ENCODE results near the gene WRAP73. TPM values are rescaled to one million over a fixed set of nuclear protein-coding genes. Genes with fewer than 3 reads are reported as not detected.

The WRAP73 gene
- total and polyA plus RNA-seq, 9 of the 15 experiments (the other 6 are each of a cell fraction or from before 2014, with no cell fraction given), result 4.3 to 51.8 (median 30.1) TPM

- Histone ChIP-seq H3K4me2 (ENCODE audit: insufficient read depth, low read length) (no peak overlapping the region), H2AFZ (ENCODE audit: low read depth, low read length) (no peak overlapping the region), H3K36me3 (ENCODE audit: control insufficient read depth, insufficient read depth, low read length) (no peaks in the 10 kb centered on the region), H3K4me1 (replicated peaks in 1 of 2; ENCODE audit: control insufficient read depth in 2 of 2, insufficient read depth in 2 of 2, low read length in 2 of 2) (peaks cover 0 to 63% of the 10 kb centered on the region in 2 experiments; a peak in 2 of 5 replicates), H3K9ac (ENCODE audit: insufficient read depth in 1 of 2, low read depth in 2 of 2, low read length in 2 of 2) (no peak overlapping the region), H3K9me1 (ENCODE audit: control insufficient read depth, insufficient read depth, low read length) (no peaks in the 10 kb centered on the region), H3K4me3 (no peak overlapping the region), H3K27me3 (ENCODE audit: control insufficient read depth in 2 of 2, insufficient read depth in 2 of 2, low read length in 2 of 2) (peaks cover 62 to 88% of the 10 kb centered on the region in 2 experiments), H3K9me3 (replicated peaks; ENCODE audit: control insufficient read depth, insufficient read depth, low read depth, low read length) (0 out of 2 replicates have a peak, but pooled peaks cover 1% of the 10 kb centered on the region), H3K27ac (ENCODE audit: extremely low read depth, low read depth, low read length) (no peak overlapping the region), H3K79me2 (ENCODE audit: control insufficient read depth, insufficient read depth, low read length) (no peaks in the 10 kb centered on the region), H4K20me1 (replicated peaks; ENCODE audit: control insufficient read depth, insufficient read depth, low read length) (peaks cover 62% of the 10 kb centered on the region)
- no TSS peak for BruUV-seq (replicated peaks)
- DNase-seq (ENCODE audit: extremely low read depth in 1 of 4, low spot score in 3 of 4) (no peak), ATAC-seq (no peak), FAIRE-seq (no peak)
- POLR2A ChIA-PET, result interaction anchor here (1.0 kb wide), 1 partner anchor 17 kb away, joined by 3 read pairs; no protein-coding TSS in a partner anchor
- TF ChIP-seq ZNF77 (CRISPR knock-in tag; IDR thresholded peaks at IDR 0.05) (no peak), ZNF143 (CRISPR knock-in tag; IDR thresholded peaks at IDR 0.05) (no peak), DDX20 (tag; IDR thresholded peaks at IDR 0.05; ENCODE audit: low read depth) (no peak)
- CTCF ChIA-PET (ENCODE audit: low intra/inter-chr PET ratio), result no interaction called here
- in situ Hi-C loops (cut with MboI) (no loop called here), intact Hi-C loops (cut with micrococcal nuclease) (no loop called here)
- WGBS (ENCODE audit: insufficient coverage, low coverage, missing lambda C conversion rate), result 2% methylated on average over 17 of the region's 18 CpGs
Measured at GRCh38 chr1:3699596-3699995, 49.7 kb upstream of the WRAP73 start.

GRCh38 chr1:3698660-3699408, 48.9 kb upstream of the WRAP73 start:
- no peak for FAIRE-seq
- POLR2A ChIA-PET, result interaction anchor here (1.0 kb wide), 1 partner anchor 17 kb away, joined by 3 read pairs; no protein-coding TSS in a partner anchor
- no TSS peak for BruUV-seq (replicated peaks)

More at GRCh38 chr1:3698660-3699408, 48.9 kb upstream of the WRAP73 start:
- H3K4me1 ChIP-seq (replicated peaks in 1 of 2; ENCODE audit: control insufficient read depth in 2 of 2, insufficient read depth in 2 of 2, low read length in 2 of 2), result peaks cover 0 to 58% of the 10 kb centered on the region in 2 experiments; a peak in 2 of 5 replicates
- H3K9me1 ChIP-seq (ENCODE audit: control insufficient read depth, insufficient read depth, low read length), result no peaks in the 10 kb centered on the region
- peaks cover 55% of the 10 kb centered on the region for H4K20me1 ChIP-seq (replicated peaks; ENCODE audit: control insufficient read depth, insufficient read depth, low read length)
- no peak overlapping the region for H3K9ac ChIP-seq (ENCODE audit: insufficient read depth in 1 of 2, low read depth in 2 of 2, low read length in 2 of 2)
- intact Hi-C loops (cut with micrococcal nuclease) (no loop called here), in situ Hi-C loops (cut with MboI) (no loop called here)
- no peak overlapping the region for H3K27ac ChIP-seq (ENCODE audit: extremely low read depth, low read depth, low read length)
- H3K27me3 ChIP-seq (ENCODE audit: control insufficient read depth in 2 of 2, insufficient read depth in 2 of 2, low read length in 2 of 2), result peaks cover 56 to 81% of the 10 kb centered on the region in 2 experiments
- no peak for DNase-seq (ENCODE audit: extremely low read depth in 1 of 4, low spot score in 3 of 4)
- H2AFZ ChIP-seq (ENCODE audit: low read depth, low read length), result no peak overlapping the region
- H3K4me3 ChIP-seq, result no peak overlapping the region
- CTCF ChIA-PET (ENCODE audit: low intra/inter-chr PET ratio), result no interaction called here
- WGBS (ENCODE audit: insufficient coverage, low coverage, missing lambda C conversion rate), result 1% methylated on average over 28 of the region's 29 CpGs
- H3K79me2 ChIP-seq (ENCODE audit: control insufficient read depth, insufficient read depth, low read length), result no peaks in the 10 kb centered on the region
- H3K4me2 ChIP-seq (ENCODE audit: insufficient read depth, low read length), result no peak overlapping the region
- no peaks in the 10 kb centered on the region for H3K36me3 ChIP-seq (ENCODE audit: control insufficient read depth, insufficient read depth, low read length)
- ATAC-seq, result no peak
- TF ChIP-seq ZNF133 (CRISPR knock-in tag; IDR thresholded peaks at IDR 0.05) (no peak), FOXK2 (conservative IDR thresholded peaks at IDR 0.05 in 1 of 2, IDR thresholded peaks at IDR 0.05 in 1 of 2; ENCODE audit: low read depth in 2 of 2) (no peak), KDM1A (IDR thresholded peaks at IDR 0.05) (no peak), HIVEP1 (CRISPR knock-in tag; IDR thresholded peaks at IDR 0.05) (no peak), BCL6 (CRISPR knock-in tag; IDR thresholded peaks at IDR 0.05) (no peak), ZNF263 (CRISPR knock-in tag; IDR thresholded peaks at IDR 0.05; ENCODE audit: borderline replicate concordance) (no peak), THRAP3 (IDR thresholded peaks at IDR 0.05; ENCODE audit: borderline replicate concordance) (no peak), ZNF12 (CRISPR knock-in tag; IDR thresholded peaks at IDR 0.05) (no peak)
- TF ChIP-seq, protein P1, sequence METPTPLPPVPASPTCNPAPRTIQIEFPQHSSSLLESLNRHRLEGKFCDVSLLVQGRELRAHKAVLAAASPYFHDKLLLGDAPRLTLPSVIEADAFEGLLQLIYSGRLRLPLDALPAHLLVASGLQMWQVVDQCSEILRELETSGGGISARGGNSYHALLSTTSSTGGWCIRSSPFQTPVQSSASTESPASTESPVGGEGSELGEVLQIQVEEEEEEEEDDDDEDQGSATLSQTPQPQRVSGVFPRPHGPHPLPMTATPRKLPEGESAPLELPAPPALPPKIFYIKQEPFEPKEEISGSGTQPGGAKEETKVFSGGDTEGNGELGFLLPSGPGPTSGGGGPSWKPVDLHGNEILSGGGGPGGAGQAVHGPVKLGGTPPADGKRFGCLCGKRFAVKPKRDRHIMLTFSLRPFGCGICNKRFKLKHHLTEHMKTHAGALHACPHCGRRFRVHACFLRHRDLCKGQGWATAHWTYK (CRISPR knock-in tag; IDR thresholded peaks at IDR 0.05), result no peak
- TF ChIP-seq, protein P2, sequence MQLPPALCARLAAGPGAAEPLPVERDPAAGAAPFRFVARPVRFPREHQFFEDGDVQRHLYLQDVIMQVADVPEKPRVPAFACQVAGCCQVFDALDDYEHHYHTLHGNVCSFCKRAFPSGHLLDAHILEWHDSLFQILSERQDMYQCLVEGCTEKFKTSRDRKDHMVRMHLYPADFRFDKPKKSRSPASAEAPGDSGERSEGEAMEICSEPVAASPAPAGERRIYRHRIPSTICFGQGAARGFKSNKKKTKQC (CRISPR knock-in tag; IDR thresholded peaks at IDR 0.05), result no peak
- H3K9me3 ChIP-seq (replicated peaks; ENCODE audit: control insufficient read depth, insufficient read depth, low read depth, low read length), result 0 out of 2 replicates have a peak, but pooled peaks cover 2% of the 10 kb centered on the region
